Fibroblast of peridontal ligament (primary cell): ENCODE data around the gene LIN54.
"Not testable (repeated sequence)": the region's sequence is repeated elsewhere in the genome, so short reads cannot be mapped to it uniquely, and the experiment has no call there.

Source experiments
- DNase-seq: peaks from one replicate; pipeline ENCODE4 v3.0.0-alpha.2; 2010; ENCODE audit errors: extremely low read depth

The LIN54 gene

DNA sequence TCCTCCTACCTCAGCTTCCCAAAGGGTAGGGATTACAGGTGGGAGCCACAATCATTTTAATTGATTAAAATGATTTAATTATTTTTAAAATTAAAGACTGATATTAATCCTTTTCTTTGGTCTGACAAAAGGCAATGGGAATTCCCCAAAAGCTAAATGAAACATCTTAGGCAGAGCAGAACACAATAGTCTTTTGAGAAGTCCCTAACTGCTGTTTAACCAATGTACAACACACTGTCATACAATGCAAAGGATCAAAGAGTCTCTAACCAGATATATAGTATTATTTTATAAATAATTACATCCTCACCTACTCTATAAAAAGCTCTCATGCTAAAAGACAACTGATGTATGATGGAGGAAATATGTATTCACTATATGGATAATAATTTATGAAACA is 63.1 kb downstream of the LIN54 start:
- DNase-seq: no peak

DNA sequence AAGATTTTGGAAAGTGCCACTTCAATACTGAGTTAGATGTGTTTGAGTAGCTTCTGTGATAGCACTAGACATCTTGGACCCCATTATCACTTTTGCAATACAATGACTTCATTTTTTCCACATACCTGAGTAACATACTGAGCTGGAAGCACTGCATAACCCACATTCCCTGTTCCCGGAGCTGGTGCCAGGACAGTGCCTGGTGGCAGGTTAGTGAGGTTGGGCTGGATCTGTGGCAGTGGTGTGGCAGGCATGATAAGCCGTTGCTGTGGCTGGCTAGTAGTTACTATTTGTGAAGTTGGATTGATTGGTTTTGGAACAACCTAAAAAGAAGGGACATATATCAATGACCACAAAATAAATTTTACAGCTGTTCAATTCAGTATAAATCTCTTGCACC is 71.2 kb downstream of the LIN54 start:
- no peak for DNase-seq

DNA sequence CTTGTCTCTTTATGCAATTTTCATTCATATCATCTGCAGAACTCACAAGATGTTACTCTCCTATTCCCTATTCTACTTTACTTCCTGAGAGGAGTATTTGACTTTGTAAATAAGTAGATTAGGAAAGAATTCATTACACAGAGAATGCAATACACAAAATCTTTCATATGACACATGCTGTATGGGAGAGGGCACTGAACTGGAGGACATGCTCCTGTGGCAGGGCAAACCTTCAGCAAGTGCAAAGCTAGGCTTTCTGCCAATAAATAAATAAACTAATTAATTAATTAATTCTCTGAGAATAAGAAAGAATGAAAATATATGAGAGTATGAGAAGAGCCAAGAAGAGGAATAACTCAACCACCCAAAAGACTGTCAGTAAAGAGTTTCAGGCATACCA is 76.2 kb downstream of the LIN54 start:
- no peak for DNase-seq

DNA sequence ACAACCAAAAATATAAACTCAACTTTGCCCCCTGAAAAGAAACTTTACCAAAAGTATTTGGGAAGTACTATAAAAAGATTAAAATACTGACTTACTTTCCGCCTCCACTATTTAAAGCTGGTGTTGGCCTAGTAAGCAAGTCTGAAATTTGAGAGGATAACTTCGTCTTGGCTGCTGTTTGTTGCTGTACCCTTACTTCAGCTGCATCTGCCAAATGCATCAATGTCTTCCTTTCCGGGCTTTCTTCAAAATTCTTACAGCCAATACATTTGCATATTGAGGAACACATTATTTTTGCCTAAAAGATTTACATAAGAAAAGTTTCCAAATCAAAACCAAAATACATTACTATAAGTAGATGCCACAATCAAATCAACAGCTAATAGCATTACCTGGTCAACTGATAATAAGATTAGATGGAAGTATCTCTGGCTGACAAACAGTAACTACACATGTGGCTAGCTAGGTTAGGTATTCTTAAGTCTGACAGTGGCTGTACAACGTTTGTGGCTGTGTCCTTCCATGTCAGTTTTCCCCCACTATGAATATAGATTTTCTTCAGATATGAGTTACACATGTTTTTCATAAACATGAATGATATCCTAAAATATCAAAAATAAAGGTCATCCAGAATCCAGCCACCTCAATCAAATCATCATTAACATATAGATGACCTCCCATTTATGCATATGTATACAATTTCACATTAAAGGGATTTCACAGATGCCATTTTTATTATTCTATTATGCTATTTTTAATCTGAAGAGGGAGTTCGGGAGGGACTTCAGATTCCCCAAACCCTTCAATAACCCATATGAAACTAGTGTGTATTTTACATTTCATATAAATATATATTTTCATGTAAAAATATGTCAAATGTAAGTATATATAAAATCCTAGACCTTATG is 79.5 kb downstream of the LIN54 start:
- peak; percentile 10 for DNase-seq

DNA sequence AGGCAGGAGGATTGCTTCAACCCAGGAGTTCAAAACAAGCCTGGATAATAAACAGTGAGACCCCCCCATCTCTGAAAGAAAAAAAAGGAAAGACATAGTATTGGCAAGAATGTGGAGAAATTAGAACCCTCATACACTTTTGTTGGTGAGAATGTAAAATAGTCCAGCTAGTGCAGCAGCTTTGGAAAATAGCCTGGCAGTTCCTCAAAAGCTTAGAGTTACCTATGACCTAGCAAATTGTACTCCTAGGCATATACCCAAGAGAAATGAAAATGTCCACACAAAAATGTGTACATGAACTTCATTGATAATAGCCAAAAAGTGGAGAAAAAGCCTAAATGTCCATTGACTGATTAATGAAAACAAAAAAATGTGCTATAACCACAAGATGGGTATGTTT is 88.8 kb downstream of the LIN54 start:
- no peak for DNase-seq

DNA sequence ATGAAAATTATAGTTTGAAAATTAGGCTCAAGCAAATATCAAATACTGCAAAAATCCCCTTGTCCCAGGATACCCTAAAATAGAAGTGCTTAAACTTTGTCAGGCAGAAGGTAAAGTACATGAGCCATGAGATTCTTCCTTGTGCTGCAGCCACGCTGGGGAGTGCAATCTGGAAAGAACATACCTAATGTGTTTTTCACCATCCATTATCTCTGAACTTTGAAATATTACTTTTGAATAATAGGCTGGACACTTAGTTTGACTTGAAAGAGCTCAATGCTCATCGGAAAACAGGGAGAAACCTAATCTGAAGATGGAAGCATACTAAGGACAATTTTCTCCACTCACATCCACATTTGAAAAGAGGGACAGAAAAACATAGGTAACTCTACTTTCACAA is 91.2 kb downstream of the LIN54 start:
- DNase-seq: no peak

DNA sequence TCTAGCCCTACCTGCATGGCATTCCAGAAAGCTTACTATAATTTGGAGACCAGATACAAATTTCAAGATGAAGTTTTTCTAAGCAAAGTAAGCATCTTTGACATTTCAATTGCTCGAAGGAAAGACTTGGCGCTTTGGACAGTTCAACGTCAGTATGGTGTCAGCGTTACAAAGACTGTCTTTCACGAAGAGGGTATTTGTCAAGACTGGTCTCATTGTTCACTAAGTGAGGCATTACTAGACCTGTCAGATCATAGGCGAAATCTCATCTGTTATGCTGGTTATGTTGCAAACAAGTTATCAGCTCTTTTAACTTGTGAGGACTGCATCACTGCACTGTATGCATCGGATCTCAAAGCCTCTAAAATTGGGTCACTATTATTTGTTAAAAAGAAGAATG is 92.5 kb downstream of the LIN54 start:
- no peak for DNase-seq

DNA sequence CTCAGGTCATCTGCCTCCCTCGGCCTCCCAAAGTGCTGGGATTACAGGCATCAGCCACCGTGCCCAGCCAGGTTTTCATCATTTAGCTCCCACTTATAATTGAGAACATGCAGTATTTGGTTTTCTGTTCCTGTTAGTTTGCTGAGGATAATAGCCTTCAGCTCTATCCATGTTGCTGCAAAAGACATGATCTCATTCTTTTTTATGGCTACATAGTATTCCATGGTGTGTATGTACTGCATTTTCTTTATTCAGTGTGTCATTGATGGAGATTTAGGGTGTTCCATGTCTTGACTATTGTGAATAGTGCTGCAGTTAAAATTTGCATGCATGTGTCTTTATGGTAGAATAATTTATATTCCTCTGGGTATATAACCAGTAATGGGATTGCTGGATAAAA is 96.7 kb downstream of the LIN54 start:
- DNase-seq: not testable (repeated sequence)

DNA sequence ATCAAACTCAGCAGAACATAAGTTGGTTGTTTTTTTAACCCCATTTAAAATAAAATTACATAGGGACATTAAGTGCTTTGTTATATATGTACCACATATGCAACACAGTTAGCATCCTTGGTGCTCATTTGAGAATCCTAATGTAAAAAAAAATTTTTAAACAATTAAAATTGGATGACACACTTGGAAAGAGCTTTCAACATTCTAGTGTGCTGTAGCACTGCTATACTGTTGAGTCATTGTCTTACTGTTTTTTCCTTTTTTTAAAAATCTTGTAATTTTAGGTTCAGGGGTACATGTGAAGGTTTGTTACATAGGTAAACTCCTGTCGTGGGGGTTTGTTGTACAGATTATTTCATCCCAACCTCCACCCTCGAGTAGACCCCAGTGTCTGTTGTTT is 97.3 kb downstream of the LIN54 start:
- peak; percentile 40 for DNase-seq

DNA sequence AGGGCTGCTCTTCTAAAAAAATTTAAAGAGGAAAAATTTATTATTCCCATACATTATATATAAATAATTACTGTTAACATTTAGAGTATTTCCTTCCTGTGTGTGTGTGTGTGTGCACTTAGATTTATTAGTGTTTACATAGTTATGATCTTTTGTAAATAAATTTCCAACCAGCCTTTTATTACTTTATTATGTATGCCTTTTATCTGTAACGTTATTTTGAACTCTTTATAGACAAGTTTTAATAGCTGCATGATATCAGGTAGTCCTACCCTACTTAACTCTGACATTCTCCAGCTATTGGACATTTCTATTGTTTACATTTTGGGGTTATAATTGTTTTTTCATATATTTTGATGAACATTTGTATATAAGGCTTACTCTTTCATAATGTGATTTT is 101.3 kb downstream of the LIN54 start:
- no peak for DNase-seq

DNA sequence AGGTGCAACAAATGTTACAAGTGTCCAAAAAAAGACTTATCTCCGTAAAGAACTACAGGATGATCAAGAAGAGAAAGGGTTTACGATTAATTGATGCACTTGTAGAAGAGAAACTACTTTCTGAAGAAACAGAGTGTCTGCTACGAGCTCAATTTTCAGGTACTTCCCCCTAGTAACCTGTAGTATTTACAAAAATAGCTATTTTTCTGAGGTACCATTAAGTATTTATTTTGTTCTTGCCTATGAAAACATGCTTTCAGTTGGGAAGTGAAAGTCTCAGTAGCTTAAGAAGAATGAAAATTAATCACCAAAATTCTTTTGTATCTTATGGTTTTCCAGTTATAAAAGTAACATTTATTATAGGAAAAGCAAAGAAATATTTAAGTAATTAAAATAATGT is 104.2 kb downstream of the LIN54 start:
- DNase-seq: no peak

DNA sequence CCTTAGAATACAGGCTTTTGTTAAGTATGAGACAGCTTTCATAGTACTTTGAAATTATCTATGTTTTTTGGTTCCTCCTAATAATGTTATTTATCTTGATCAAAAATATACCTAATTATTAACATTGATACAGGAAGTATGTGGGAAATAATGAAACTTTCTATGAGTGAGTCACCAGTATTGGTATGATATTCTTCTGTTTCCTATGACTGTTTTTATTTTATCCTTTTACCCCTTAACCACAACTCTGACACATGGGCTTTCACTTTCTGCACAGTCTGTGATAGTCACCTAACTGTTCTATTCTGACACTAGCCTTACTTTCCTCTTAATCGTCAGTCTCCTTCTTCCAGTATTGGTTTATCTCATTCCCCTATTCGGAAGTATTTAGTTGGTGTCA is 105.4 kb downstream of the LIN54 start:
- no peak for DNase-seq

DNA sequence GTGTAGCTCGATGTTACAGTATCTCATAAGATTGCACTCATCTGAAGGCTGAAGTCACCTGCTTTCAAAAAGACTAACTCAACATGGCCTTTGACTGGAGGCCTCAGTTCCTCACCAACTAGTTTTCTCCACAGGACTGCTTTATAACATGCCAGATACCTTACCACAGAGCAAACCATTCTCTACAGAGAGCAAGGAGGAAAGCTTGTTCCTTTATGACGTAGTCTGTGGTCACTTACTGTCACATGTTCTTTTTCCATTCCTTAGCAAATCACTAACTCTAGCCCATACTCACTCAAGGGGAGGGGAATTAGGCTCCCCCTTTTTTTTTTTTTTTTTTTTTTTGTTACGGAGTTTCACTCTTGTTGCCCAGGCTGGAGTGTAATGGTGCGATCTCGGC is 106.9 kb downstream of the LIN54 start:
- DNase-seq: no peak

DNA sequence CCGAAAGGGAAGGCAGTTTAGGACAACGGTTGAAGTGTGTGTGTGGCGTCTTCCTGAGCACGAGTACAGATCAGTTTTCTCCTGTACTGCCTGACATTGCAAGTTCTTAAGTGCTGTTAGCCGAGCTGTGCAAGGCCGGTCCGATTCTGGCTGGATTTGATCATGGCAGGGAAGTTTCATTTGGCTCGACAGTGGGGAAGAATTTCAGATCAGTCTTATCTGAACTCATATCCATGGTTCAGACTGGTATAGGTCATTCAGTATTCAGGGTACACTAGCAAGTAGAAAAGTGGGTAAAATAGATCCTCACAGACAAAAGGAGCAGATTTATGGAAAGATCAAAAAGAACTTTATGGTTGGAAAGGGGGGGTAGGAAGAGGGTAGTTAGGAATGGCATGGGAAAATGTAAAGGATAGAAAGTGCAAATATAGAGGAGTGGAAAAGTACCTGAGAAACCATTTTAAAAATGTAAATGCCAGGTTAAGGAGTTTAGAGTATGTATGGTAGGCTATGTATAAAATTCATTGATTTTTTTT is 109.4 kb downstream of the LIN54 start:
- no peak for DNase-seq

DNA sequence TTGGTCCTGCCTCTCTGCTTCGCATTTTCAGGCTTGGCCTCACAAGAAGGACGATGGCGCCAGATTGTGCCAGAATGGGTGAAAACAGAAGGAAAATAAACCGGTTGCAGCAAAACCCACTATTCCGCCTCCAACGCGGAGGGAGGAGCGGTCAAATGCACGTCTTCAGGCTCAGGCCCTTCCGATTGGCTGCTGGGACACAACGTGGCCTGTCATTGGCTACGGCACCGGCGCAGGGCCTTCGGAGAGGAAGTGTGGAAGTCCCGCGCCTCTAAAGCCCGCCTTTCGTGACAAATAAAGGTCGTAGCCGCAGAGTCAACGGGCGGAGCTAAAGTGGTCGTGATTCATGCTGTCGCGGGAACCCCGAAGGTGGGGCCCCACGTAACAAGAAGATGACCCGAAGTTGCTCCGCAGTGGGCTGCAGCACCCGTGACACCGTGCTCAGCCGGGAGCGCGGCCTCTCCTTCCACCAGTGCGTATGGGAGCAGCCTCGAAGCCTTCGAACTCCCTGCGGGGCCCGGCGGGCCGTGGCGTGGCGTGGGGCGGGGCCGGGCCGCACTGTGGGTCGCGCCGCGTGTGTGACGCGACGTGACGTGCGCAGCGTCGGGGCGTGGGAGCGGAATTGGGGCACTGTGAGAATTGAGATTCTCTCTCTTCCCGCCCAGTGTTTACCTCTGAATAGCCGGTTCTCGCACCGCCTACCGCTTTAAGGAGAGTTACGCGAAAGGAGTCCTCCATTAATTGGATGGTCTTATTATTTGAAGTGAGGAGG is 110.0 kb downstream of the LIN54 start, which contains the start of gene THAP9:
Gene THAP9, plus strand, starts transcription at position 325 of the 772 bp plus-strand sequence. Its CDS starts 68 bp downstream, at position 393.
- DNase-seq: peak; percentile 99

DNA sequence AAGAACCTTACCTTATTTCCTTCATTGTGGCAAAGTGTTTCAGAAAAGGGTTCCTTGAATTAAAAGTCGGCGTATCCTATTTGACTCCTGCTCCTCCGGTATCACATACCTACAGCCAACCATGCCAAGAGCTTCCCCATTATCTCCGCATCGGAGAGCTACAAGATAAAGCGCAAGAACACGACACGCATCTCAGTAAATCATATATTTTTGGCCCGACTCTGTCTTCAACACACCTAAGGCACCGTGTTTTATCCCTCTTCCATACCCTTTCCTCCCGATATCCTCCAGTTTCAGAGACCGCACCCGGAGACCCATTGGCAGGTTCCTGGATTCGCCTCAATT is 110.6 kb downstream of the LIN54 start:
- DNase-seq: no peak

DNA sequence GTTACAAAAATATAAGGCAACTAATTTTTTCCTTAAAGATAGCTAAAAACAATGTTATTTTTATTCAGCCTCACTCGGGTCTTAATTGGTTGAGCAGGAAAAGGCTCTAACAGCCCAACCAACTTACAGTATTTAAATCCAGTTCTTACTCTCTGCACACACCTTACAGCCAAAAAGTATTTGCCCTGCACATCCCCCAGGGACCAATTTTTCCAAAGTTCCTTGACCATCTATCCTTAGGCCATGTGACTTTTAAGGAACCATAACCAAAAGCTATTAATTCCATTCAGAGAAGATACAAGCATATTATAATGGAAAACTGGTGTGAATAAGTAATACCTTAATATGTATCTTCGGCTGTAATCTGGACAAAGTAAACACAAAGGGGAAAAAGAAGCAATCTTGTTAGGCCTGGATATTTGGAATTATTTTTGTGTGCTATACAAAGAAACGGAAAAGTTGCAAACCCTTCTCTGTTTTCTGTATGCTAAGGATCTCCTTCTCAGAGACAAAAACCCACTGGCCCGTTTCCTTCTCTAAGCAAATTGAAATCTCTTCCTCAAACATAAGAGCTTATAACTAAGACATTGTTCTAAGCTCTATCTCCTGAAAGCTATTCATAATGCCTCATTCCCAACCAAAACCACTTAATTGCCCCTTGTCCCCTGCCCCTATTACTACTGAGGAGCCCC is 111.1 kb downstream of the LIN54 start:
- peak; percentile 42 for DNase-seq

DNA sequence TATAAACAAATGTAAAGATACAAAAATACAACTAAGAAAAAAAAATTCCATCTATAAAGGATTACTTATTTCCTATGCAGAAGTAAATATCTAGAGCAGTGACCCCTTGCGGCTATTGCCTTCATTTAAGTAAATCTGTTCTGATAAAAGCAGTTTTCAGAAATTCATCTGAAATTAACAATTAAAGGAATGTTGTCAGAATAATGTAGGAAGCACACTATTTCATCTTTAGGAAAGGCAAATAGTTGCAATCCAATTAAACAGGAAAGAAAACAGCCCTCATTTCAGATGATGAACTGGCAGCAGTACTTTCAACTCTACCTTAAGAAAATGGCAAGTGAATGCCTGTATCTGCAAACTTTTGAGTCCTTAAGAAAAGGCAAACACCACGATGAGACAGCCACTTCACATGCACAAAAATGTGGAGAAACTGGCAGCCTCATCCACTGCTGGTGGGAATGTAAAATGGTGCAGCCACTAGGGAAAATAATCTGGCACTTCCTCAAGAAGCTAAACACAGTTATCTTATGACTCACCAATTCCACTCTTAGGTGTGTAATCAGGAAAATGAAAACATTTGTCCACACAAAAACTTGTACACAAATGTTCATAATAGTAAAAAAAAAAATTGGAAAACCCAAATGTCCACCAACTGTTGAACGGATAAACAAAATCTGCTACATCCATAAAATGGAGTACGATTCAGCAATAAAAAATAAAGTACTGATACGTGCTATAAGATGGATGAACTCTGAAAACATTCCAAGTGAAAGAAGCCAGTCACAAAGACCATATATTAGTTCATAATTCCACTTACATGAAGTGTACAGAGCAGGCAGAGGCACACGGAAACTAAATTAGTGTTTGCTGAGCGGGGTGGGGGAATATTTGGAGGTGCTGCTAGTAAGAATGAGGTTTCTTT is 112.0 kb downstream of the LIN54 start:
- DNase-seq: peak; percentile 97

DNA sequence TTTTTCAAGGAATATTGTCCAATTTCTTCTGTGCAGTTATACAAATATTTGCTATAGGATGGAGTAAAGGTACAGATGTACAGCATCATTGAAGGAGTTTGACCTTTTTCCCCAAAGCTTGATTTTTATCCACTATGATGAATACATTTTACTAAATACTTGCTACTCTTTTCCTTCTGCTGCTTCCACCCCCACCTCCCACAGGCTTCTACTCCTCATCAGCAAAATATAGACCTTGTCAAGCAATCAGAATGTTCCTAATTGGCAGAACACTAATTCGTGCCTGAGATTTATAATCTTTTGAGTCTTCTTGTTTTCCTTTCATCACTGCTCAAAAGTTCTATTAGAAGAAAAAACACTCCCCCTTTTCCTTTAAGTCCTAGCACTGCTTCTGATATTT is 113.9 kb downstream of the LIN54 start:
- no peak for DNase-seq

DNA sequence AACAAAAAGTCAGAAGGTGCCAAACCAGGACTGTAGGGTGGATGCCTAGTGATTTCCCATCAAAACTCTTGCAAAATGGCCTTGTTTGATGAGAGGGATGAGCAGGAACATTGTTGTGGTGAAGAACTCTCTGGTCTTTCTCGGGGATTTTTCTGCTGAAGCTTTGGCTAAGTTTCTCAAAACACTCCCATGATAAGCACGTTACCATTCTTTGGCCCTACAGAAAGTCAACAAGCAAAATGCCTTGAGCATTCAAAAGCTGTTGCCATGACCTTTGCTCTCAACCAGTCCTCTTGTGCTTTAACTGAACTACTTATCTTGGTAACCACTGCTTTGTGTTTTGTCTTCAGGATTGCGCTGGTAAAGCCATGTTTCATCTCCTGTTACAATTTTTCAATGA is 116.7 kb downstream of the LIN54 start:
- DNase-seq: peak; percentile 25

DNA sequence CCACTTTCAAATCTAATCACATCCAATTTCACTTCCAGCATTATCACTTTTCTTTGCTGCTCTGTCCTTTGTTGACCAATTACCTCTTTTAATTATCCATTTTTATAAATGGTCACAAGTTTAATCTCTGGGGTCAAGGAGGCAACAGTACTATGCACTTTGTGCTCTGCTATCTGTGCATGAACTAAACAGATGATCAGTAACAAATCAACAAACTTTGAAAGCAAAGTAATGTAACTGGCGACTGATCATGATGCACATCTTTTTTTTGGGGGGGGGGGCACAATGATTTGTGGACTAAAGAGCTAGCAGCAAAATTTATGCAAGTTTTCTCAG is 118.2 kb downstream of the LIN54 start:
- no peak for DNase-seq
